HG03342 (cell line): Measurements from ENCODE around the gene STIL.
"Not testable (repeated sequence)": the region's sequence is repeated elsewhere in the genome, so short reads cannot be mapped to it uniquely, and the experiment has no call there.

Experiments
- ATAC-seq: cut with Tn5 transposase; IDR thresholded peaks from one replicate; pipeline ENCODE4 v1.9.1; 2021; ENCODE audit warnings: mild to moderate bottlenecking, moderate library complexity; ENCODE audit not compliant: unreplicated experiment

Gene STIL

GRCh38 chr1:47323599-47324031 lies 9.7 kb upstream of the STIL start:
- ATAC-seq = no peak

GRCh38 chr1:47319968-47320367 lies 6.0 kb upstream of the STIL start:
- ATAC-seq = not testable (repeated sequence)

- ATAC-seq = no peak
These were observed 3.9 kb upstream of the STIL start for GRCh38 chr1:47317841-47318240.

GRCh38 chr1:47309427-47309826 lies 4.5 kb downstream of the STIL start:
- no peak for ATAC-seq

- no peak for ATAC-seq
These were observed 11.5 kb downstream of the STIL start for GRCh38 chr1:47302472-47302871.

DNA sequence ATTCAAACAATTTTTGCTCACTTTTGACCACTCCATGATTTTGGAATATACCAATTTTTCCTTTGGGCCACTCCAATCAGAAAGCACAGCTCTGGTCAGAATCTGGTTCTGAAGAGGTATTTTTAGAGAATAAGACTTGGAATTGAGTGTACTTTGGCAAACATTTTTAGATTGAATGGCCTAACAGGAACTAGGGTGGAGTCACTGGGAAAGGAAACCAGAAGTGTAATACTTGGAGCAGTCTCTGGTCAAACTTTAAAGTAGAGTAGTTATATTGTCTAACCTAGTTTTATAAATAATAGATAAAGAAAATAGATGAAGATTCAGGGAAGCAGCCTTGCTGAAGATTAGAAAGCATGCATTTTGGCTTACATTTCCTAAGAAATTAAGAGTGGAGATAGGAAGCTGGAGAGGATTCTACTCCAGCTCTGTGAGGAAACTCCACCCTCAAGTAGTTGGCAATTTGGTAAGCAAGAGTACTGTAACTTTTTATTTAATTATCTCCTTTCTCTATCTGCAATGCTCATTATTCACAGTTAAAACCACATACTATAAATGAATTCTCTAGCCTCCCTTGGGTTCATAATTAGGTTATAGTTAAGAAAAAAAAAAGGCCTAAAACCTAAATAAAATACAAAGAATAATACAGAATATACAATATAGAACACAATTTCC lies 15.8 kb downstream of the STIL start:
- no peak for ATAC-seq

GRCh38 chr1:47295579-47295978 lies 18.4 kb downstream of the STIL start:
- ATAC-seq = no peak

- ATAC-seq = not testable (repeated sequence)
These were observed 19.1 kb downstream of the STIL start for GRCh38 chr1:47294863-47295262.

DNA sequence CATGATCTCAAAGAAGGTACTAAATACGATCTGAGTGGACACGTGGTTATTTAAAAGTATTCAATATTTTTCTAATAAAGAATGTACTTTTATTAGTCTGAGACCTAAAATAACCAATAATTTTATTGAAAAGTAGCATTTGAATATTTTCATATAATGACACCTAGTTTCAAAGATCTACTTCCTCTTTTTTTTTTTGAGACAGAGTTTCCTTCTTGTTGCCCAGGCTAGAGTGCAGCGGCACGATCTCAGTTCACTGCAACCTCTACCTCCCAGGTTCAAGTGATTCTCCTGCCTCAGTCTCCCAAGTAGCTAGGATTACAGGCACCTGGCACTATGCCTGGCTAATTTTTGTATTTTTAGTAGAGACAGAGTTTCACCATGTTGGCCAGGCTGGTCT lies 25.8 kb downstream of the STIL start:
- not testable (repeated sequence) for ATAC-seq

- no peak for ATAC-seq
These were observed 33.8 kb downstream of the STIL start for GRCh38 chr1:47280142-47280541.

- no peak for ATAC-seq
These were observed 37.1 kb downstream of the STIL start for GRCh38 chr1:47276850-47277249.

- ATAC-seq = not testable (repeated sequence)
These were observed 38.1 kb downstream of the STIL start for GRCh38 chr1:47275811-47276210.

DNA sequence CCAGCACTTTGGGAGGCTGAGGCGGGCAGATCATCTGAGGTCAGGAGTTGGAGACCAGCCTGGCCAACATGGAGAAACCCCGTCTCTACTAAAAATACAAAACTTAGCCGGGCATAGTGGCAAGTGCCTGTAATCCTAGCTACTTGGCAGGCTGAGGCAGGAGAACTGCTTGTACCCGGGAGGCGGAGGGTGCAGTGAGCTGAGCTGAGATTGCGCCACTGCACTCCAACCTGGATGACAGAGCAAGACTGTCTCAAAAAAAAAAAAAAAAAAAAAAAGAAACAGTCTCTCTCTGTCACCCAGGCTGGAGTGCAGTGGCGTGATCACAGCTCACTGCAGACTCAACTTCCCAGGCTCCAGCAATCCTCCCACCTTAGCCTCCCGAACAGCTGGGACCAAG lies 48.4 kb downstream of the STIL start:
- ATAC-seq = not testable (repeated sequence)

DNA sequence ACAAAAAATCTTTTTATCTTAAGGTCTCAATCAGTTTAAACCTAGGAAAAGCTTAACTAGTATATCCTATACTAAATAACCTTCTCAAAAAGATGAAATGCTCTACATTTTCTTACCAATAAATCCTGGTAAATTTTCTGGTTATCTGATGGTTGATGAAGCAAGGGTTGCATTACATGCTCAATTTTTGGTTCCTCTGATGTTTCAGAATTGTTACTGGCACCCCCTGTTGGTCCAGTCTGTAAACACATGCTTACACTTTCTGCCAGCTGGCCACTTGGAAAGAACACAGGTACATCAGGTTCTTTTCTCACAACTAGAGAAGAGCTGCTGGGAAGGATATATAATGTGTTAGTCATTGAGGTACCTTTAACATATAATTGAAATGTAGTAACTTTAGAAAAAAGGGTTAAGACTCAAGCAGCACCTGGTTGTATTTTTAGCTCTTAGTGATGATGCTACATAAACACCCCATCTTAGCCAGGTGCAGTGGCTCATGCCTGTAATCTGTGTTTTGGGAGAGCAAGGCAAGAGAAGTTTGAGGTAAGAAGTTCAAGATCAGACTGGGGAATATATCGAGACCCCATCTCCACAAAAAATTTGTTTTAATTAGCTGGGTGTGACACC lies 51.0 kb downstream of the STIL start:
- no peak for ATAC-seq

GRCh38 chr1:47257224-47257623 lies 56.7 kb downstream of the STIL start:
- no peak for ATAC-seq

DNA sequence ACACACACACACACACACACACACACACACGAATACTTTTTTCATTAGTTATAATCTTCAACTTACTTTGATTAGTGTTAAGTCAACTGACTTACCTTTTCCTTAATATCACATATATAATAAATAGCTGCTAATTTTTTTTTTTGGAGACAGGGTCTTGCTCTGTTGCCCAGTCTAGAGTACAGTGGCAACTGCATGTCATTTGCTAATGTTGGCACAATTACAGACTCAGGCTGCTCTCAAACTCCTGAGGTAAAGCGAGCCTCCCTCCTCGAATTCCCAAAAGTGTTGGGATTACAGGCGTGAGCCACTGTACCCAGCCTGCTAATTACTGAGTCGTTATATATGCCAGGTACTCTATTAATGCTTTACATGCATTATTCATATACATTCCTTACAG lies 61.2 kb downstream of the STIL start:
- no peak for ATAC-seq

DNA sequence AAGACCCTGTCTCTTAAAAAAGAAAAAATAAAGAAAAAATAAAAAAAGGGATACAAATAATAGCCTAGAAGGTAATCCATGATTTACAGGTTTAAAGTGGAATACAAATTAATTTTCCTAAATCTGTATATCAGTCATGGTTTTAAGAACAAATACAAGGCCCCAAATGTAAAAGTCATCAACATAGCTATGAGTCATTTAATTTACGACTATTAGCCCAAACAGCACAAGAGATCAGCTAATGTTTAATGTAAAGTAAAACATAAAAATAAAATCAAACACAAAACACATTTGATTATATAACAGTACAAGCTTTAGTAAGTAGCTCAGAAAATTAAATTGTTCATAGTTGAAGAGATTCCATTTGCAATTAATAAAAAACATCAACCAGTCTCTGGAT lies 61.6 kb downstream of the STIL start:
- ATAC-seq = no peak

- no peak for ATAC-seq
These were observed 64.2 kb downstream of the STIL start for GRCh38 chr1:47249755-47250154.

DNA sequence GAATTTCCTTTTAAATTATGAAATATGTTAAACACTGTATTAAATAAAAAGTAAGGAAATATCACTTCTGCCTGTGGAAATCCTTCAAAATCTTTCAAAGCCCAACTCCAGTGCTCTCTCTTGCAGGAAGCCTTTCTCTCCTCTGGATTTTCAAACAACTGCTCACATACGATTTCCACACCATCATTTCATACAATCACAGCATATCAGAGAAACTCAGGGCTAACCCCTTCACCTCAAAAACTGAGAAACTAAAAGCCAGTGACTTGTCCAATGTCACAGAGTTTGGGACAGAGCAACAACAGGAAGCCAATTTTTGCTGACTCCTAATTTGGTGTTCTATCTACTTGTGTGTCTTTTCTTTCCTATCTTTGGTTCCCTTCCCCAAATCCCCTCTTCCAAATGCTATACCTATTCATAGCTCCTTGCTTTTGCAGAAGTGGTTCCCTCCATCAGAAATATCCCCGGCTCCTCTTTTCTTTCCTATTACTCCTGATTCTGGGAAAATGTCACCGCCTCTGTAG lies 69.5 kb downstream of the STIL start:
- no peak for ATAC-seq

DNA sequence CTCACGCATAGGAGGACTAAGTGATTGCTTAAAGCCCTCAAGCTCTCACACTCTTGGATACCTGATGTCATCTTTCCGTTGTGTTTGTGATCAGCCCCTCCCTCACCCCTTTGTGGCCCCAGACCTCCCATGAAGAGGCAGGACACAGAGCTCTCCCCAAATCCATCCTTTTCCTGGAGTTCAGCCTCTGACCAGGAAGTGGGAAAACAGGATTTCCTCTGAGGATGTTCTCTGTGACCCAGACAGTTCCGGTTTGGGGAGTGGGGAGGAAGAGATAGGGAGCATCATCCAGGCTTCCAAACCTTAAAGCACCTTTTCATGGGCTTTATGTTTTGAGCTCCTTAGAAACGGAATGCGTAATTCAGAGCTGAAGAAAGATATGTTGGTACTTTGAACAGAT lies 70.0 kb downstream of the STIL start:
- no peak for ATAC-seq

GRCh38 chr1:47241114-47242113 lies 72.5 kb downstream of the STIL start:
- ATAC-seq = no peak
